ENCODE measurements around the gene SLC10A7.

- TF ChIP-seq POLR2A (IDR thresholded peaks at IDR 0.05) = no peak
- TF ChIP-seq CTCF (IDR thresholded peaks at IDR 0.05) = no peak
Observed at GRCh38 chr4:146534178-146534577, 12.4 kb upstream of the SLC10A7 start.
